Brain microvascular endothelial cell (primary cell): ENCODE measurements around the gene STX2.

Experiments used
- DNase-seq: peaks from one replicate; pipeline ENCODE4 v3.0.0-alpha.2; 2020
- H3K27ac ChIP-seq: fragments of 250-450 bp; sonication (Bioruptor Pico); 2 replicates; pipeline ENCODE4 v1.5.1; 2020; ENCODE audit warnings: mild to moderate bottlenecking, moderate library complexity
- H3K27me3 ChIP-seq: fragments of 250-450 bp; sonication (Bioruptor Pico); replicated peaks from 2 replicates; pipeline ENCODE4 v1.5.1; 2020; ENCODE audit warnings: mild to moderate bottlenecking
- H3K36me3 ChIP-seq: fragments of 250-450 bp; sonication (Bioruptor Pico); replicated peaks from 2 replicates; pipeline ENCODE4 v1.5.1; 2020; ENCODE audit warnings: mild to moderate bottlenecking
- H3K4me3 ChIP-seq: 2 replicates; pipeline ENCODE4 v1.5.1; 2011; ENCODE audit warnings: low read depth, mild to moderate bottlenecking, control low read depth, low read length, moderate library complexity
- CTCF ChIP-seq: IDR thresholded peaks from 2 replicates; pipeline ENCODE4 v1.5.1; 2011; ENCODE audit warnings: low read depth, mild to moderate bottlenecking, moderate library complexity, low read length, control low read depth, inconsistent platforms; ENCODE audit errors: missing control alignments
- in situ Hi-C: cut with HindIII; loops from 2 replicates; pipeline ENCODE4 v1.10.0; 2017; ENCODE audit warnings: low sequenced_read_pairs, low pct_ligation_motif_present

Gene STX2

GRCh38 chr12:130805635-130806034 is 33.4 kb downstream of the STX2 start:
- Histone ChIP-seq H3K4me3 (no peak overlapping the region), H3K27ac (no peak overlapping the region), H3K27me3 (no peaks in the 10 kb centered on the region), H3K36me3 (peaks cover 22% of the 10 kb centered on the region)
- no peak for DNase-seq
- in situ Hi-C loops = no loop called here
- TF ChIP-seq CTCF = no peak

GRCh38 chr12:130804216-130804615 is 34.8 kb downstream of the STX2 start:
- no peak for DNase-seq
- H3K27ac ChIP-seq = no peak overlapping the region
- no peak overlapping the region for H3K4me3 ChIP-seq
- no peak for TF ChIP-seq CTCF
- in situ Hi-C loops = no loop called here
- H3K36me3 ChIP-seq = peaks cover 16% of the 10 kb centered on the region
- no peaks in the 10 kb centered on the region for H3K27me3 ChIP-seq

GRCh38 chr12:130803702-130804101 is 35.3 kb downstream of the STX2 start:
- in situ Hi-C loops = no loop called here
- Histone ChIP-seq H3K27ac (no peak overlapping the region), H3K36me3 (peaks cover 14% of the 10 kb centered on the region), H3K4me3 (no peak overlapping the region), H3K27me3 (no peaks in the 10 kb centered on the region)
- no peak for TF ChIP-seq CTCF
- peak; percentile 29 for DNase-seq

GRCh38 chr12:130800312-130800711 is 38.7 kb downstream of the STX2 start:
- DNase-seq = no peak
- Histone ChIP-seq H3K4me3 (no peak overlapping the region), H3K36me3 (peaks cover 27% of the 10 kb centered on the region), H3K27ac (no peak overlapping the region), H3K27me3 (no peaks in the 10 kb centered on the region)
- TF ChIP-seq CTCF = no peak
- in situ Hi-C loops = no loop called here

- in situ Hi-C loops = no loop called here
- Histone ChIP-seq H3K27me3 (no peaks in the 10 kb centered on the region), H3K4me3 (no peak overlapping the region), H3K36me3 (peaks cover 30% of the 10 kb centered on the region), H3K27ac (no peak overlapping the region)
- no peak for DNase-seq
- no peak for TF ChIP-seq CTCF
These were observed 40.0 kb downstream of the STX2 start for GRCh38 chr12:130799051-130799450.

GRCh38 chr12:130796985-130797686 is 41.9 kb downstream of the STX2 start:
- Histone ChIP-seq H3K4me3 (no peak overlapping the region), H3K27ac (no peak overlapping the region)
- in situ Hi-C loops = no loop called here

More at GRCh38 chr12:130796985-130797686, 41.9 kb downstream of the STX2 start:
- H3K36me3 ChIP-seq = peaks cover 33% of the 10 kb centered on the region
- no peak for TF ChIP-seq CTCF
- DNase-seq = no peak
- H3K27me3 ChIP-seq = no peaks in the 10 kb centered on the region
